G401.6 (cell line): ENCODE measurements around the gene ALOX12B.
"Not testable (repeated sequence)": the region's sequence is repeated elsewhere in the genome, so short reads cannot be mapped to it uniquely, and the experiment has no call there.

ENCODE experiments used
- FAIRE-seq: peaks from 2 replicates; lab custom pipeline; 2012; peaks lifted over from hg19 to GRCh38; lab: Jason Lieb, UNC

Gene ALOX12B

DNA sequence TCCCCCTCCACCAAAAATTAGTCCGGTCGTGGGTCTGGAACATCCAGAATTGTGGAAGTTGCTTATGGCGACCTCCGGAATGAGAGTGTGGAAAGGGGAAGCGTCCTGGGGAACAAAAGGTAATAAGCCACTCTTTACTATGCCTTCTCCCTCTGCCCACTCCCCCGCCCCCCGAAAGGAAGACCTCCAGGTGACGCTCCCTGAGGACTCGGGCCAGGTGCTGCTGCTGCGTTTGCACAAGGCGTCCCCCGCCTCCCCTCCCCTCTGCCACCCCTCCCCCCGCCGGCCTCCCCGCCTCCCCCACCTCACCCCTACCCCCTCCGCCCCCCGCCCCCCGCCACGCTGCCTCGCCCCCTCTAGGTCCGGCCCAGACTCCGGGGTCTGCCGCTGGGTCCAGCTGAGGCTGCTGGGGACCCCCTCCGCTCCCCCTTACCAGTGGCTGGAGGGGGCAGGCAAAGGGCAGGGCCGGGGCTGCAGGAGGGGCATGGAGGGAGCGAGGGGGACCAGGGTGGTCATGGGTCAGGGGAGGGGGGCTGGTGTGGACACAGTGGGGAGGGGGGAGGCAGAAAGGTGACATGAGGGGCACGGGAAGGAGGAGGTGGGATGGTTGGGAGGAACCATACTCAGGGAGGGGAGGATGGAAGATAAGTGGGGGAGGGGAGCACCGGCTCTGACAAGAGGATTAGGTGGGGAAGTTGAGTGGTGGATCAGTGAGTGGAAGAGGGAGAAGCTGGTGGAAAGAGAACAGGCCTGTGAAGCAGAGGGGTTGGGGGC, 23.6 kb downstream of the ALOX12B start:
- no peak for FAIRE-seq

DNA sequence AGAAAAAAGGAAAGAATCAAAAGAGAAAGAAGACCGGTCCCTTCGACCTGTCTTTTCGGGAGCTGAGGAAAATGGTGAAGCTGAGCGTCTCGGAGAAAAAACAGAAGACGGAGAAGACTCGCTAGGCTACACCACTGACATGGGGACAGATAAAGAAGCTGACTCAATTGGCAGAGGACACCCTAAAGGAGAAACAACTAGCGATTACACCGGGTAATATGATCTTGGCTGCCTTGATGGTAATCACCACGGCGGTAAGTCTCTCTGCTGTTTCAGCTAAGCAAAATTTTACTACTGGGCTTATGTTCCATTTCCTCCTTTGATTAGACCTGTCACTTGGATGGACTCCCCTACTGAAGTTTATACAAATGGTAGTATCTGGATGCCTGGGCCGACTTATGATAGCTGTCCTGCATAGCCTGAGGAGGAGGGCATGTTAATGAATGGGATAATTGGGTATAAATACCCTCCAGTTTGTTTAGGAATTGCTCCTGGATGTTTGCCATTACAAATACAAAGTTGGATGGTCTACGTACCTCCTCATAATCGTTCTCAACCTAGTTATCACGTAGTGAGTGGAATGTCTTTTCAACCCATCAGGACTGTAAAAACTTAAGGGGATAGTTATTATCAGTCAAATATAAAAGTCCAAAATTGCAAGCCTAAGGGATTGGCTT, 24.6 kb downstream of the ALOX12B start:
- no peak for FAIRE-seq

- FAIRE-seq: no peak
Measured at GRCh38 chr17:8062435-8062806, 25.1 kb downstream of the ALOX12B start.

GRCh38 chr17:8061851-8062250, 25.7 kb downstream of the ALOX12B start:
- FAIRE-seq: not testable (repeated sequence)

DNA sequence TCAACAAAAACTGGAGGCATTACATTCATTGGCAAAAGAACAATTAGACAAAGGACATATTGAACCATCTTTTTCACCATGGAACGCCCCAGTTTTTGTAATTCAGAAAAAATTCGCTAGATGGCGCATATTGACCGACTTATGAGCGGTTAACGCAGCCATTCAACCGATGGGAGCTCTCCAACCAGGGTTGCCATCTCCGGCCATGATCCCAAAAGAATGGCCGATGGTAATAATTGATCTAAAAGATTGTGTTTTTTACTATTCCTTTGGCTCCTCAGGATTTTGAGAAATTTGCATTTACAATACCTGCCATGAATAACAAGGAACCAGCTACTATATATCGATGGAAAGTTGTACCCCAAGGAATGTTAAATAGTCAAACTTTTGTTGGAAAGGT, 27.2 kb downstream of the ALOX12B start:
- FAIRE-seq: peak; percentile 95

DNA sequence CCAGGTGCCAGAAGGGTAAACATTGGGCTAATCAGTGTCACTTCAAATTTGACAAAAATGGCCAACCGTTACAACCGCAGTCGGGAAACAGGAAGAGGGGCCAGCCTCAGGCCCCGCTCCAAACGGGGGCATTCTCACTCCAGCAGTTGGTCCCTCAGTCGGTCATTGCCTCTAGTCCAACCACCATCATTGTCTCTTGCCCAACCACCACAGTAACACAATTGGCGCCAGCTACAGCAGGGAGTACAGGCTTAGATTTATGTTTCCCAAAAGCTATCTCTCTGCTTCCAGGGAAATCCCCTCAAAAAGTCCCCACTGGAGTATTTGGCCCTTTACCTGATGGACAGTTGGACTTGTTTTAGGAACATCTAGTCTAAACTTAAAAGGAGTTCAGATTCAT, 28.4 kb downstream of the ALOX12B start:
- FAIRE-seq: no peak

GRCh38 chr17:8057691-8058114, 29.8 kb downstream of the ALOX12B start:
- FAIRE-seq: peak; percentile 96

DNA sequence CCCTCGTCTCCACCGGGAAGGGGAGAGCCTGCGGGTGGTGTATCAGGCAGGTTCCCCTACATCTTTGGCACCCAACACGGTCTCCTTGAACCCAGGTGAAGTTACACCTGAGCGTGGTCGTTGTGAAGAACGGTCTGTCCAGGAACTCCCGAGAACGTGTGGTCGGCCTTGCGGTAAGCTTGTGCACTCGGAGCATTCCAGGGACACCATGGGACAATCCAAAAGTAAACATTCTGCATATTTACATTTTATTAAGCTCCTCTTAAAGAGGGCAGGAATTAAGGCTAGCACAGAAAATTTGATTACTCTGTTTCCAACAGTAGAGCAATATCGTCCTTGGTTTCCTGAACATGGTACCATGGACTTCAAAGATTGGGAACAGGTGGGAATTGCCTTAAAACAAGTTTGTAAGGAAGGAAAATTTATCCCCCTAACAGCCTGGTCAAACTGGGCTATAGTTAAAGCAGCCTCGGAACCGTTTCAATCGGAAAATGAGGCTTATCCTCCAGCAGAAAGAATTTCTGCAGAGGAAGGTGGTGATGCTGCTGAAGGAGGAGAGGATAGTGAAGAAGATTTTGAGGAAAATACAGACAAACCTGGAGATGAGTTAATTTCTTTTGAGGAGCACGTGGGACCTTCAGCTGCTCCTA, 30.4 kb downstream of the ALOX12B start:
- FAIRE-seq: no peak

DNA sequence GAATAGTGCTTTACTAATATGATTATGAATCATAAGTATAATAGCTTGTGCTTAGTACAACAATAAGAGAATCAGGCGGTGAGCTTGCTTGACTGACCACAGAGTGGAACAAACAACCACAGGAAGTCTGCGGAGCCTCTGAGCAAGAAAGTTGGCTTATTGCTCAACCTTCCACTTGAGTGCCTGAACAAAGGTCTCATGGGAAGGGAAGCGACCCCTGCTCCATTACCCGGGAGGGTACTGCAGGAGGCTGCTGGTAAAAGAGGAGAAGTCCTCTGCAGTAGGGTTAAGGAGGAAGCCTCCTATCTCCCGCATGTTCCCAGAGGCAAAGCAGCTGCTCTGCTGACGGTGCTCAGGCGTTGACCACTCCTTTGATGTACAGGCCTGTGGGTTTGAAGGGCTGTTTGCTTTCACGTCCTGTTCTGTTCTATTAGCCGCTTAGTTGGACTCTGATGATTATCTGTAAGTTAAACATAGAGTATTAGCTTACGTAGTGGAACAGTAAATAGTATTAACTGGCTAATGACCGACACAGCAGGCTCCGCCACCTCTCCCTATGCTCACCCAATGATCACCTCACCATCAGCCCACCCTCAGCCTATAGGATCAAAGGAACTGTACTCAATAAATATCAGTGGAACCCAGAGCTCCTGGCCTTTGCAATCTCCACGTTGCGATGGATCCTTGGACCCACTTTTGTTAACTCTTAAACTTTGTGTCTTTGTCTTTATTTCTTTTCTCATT, 31.1 kb downstream of the ALOX12B start:
- no peak for FAIRE-seq

- no peak for FAIRE-seq
Measured at GRCh38 chr17:8055851-8056231, 31.7 kb downstream of the ALOX12B start.

DNA sequence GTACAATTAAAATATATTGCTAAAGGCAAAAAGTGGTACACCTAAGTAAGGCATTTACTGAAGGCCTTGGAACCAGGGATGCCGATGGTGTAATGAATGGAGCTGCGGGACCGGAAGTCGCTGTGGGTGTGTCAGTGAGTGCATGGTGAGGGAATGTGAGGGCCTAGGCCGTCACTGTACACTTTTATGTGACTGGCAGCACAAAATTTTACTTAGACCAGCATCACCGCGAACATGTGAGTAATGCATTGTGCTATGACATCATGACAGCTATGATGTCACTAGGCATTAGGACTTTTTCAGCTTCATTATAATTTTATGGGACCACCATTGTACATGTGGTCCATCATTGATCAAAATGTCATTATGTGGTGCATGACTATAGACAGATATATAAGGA, 33.9 kb downstream of the ALOX12B start:
- FAIRE-seq: no peak

- FAIRE-seq: no peak
Measured at GRCh38 chr17:8052256-8053252, 35.0 kb downstream of the ALOX12B start.

GRCh38 chr17:8051831-8052230, 35.7 kb downstream of the ALOX12B start:
- no peak for FAIRE-seq

DNA sequence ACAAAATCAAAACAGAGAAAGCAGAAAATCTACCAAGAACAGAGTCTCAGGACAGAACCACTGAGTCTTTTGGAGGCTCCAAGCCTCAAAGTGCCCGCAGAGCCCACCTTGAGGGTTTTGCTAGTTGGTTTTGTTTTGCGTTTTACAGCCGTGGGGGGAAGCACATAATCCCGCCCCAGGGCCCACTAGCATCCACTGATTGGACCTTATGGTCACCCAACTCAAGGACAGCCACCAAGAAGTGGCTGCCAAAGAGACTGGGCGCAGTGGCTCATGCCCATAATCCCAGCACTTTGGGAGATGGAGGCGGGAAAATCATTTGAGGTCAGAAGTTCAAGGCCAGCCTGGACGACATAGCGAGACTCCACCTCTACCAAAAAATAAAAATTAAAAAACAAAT, 38.8 kb downstream of the ALOX12B start:
- no peak for FAIRE-seq

- no peak for FAIRE-seq
Measured at GRCh38 chr17:8048236-8048635, 39.3 kb downstream of the ALOX12B start.

GRCh38 chr17:8047769-8048110, 39.8 kb downstream of the ALOX12B start:
- FAIRE-seq: no peak

- FAIRE-seq: no peak
Measured at GRCh38 chr17:8046929-8047768, 40.4 kb downstream of the ALOX12B start.

DNA sequence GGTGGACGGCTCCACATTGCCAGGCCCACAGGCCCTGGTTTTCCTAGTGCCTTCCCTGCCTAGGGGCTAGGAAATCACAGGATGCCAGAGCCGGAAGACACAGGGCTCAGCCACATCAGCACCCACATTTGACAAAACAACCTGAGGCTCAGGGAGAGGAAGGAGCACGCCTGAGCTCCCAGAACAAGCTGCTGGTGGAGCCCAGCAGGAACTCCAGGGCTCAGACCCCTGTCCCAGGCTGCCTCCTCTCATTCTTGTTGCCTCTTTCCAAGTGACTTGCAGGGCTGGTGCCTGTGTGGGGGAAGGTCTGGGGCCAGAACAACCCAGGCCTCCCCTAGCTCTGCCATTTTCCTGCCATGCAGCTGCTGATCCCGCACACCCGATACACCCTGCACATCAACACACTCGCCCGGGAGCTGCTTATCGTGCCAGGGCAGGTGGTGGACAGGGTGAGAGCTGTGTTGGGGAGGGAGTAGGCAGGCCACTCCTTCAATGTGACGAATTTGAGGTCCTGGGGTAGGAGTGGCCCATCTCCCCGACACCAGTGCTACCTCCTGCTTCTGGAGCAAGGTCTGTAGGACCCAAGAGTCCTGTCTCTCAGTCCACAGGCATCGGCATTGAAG, 41.1 kb downstream of the ALOX12B start:
- FAIRE-seq: no peak

- no peak for FAIRE-seq
Measured at GRCh38 chr17:8044819-8045810, 42.4 kb downstream of the ALOX12B start.
